ENCODE measurements around the gene MTRF1L.

The MTRF1L gene

DNA sequence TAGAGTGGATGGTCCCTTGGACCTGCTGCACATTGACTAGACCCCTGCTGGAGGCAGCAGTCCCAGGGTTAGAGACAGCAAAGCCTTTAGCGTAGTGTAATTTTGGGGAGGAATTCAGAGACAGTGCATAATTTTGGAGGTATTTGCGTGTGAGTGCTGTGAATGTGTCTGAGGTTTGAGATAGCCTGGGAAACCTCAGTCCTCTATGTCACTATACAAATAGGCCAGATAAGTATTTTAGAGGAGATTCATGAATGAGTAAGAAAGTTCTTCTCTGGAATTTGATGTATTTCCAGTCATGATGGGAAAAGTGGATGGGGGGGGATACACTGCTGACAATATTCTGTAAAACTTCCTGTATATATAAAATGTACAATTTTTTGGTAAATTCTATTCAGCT is 25.8 kb upstream of the MTRF1L start:
- no peak overlapping the region for H3K9ac ChIP-seq (ENCODE audit: low read length)
- TF ChIP-seq, protein P1, sequence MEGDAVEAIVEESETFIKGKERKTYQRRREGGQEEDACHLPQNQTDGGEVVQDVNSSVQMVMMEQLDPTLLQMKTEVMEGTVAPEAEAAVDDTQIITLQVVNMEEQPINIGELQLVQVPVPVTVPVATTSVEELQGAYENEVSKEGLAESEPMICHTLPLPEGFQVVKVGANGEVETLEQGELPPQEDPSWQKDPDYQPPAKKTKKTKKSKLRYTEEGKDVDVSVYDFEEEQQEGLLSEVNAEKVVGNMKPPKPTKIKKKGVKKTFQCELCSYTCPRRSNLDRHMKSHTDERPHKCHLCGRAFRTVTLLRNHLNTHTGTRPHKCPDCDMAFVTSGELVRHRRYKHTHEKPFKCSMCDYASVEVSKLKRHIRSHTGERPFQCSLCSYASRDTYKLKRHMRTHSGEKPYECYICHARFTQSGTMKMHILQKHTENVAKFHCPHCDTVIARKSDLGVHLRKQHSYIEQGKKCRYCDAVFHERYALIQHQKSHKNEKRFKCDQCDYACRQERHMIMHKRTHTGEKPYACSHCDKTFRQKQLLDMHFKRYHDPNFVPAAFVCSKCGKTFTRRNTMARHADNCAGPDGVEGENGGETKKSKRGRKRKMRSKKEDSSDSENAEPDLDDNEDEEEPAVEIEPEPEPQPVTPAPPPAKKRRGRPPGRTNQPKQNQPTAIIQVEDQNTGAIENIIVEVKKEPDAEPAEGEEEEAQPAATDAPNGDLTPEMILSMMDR (IDR thresholded peaks at IDR 0.05; ENCODE audit: low read length), result no peak
- no peaks in the 10 kb centered on the region for H4K20me1 ChIP-seq (ENCODE audit: insufficient read depth, low read length)
- no peaks in the 10 kb centered on the region for H3K9me2 ChIP-seq (ENCODE audit: low read depth, low read length)
- H3K4me2 ChIP-seq (ENCODE audit: low read length), result no peak overlapping the region
- no peaks in the 10 kb centered on the region for H3K9me3 ChIP-seq (ENCODE audit: low read length)
- no peaks in the 10 kb centered on the region for H3K36me3 ChIP-seq (ENCODE audit: insufficient read depth, low read length)
- no peaks in the 10 kb centered on the region for H3F3A ChIP-seq (ENCODE audit: insufficient read depth, low read length)
- H3K27ac ChIP-seq (ENCODE audit: low read depth, low read length, poor library complexity, severe bottlenecking), result no peak overlapping the region
- H3K79me2 ChIP-seq (ENCODE audit: insufficient read depth, low read length), result no peaks in the 10 kb centered on the region
- no peak overlapping the region for H2AFZ ChIP-seq (ENCODE audit: low read length)
- H3K4me1 ChIP-seq (ENCODE audit: insufficient read depth, low read length, severe bottlenecking), result no peaks in the 10 kb centered on the region
- no peaks in the 10 kb centered on the region for H3K27me3 ChIP-seq (ENCODE audit: insufficient read depth, low read length)
- H3K4me3 ChIP-seq (ENCODE audit: low read depth, low read length, poor library complexity, severe bottlenecking), result no peak overlapping the region

GRCh38 chr6:153027480-153027879 is 25.0 kb upstream of the MTRF1L start:
- Histone ChIP-seq H4K20me1 (ENCODE audit: insufficient read depth, low read length) (no peaks in the 10 kb centered on the region), H3K4me2 (ENCODE audit: low read length) (no peak overlapping the region), H3F3A (ENCODE audit: insufficient read depth, low read length) (no peaks in the 10 kb centered on the region), H3K36me3 (ENCODE audit: insufficient read depth, low read length) (no peaks in the 10 kb centered on the region), H3K4me3 (ENCODE audit: low read depth, low read length, poor library complexity, severe bottlenecking) (no peak overlapping the region), H3K9me3 (ENCODE audit: low read length) (no peaks in the 10 kb centered on the region), H3K9ac (ENCODE audit: low read length) (no peak overlapping the region), H3K27ac (ENCODE audit: low read depth, low read length, poor library complexity, severe bottlenecking) (no peak overlapping the region), H3K4me1 (ENCODE audit: insufficient read depth, low read length, severe bottlenecking) (no peaks in the 10 kb centered on the region), H3K27me3 (ENCODE audit: insufficient read depth, low read length) (no peaks in the 10 kb centered on the region), H2AFZ (ENCODE audit: low read length) (no peak overlapping the region), H3K79me2 (ENCODE audit: insufficient read depth, low read length) (no peaks in the 10 kb centered on the region), H3K9me2 (ENCODE audit: low read depth, low read length) (no peaks in the 10 kb centered on the region)
- TF ChIP-seq EZH2 (IDR thresholded peaks at IDR 0.05; ENCODE audit: borderline replicate concordance, low read length), result no peak

- H3F3A ChIP-seq (ENCODE audit: insufficient read depth, low read length), result no peaks in the 10 kb centered on the region
- H3K4me2 ChIP-seq (ENCODE audit: low read length), result no peak overlapping the region
- no peaks in the 10 kb centered on the region for H3K9me2 ChIP-seq (ENCODE audit: low read depth, low read length)
- H3K4me1 ChIP-seq (ENCODE audit: insufficient read depth, low read length, severe bottlenecking), result no peaks in the 10 kb centered on the region
- no peaks in the 10 kb centered on the region for H3K27me3 ChIP-seq (ENCODE audit: insufficient read depth, low read length)
- no peak overlapping the region for H3K4me3 ChIP-seq (ENCODE audit: low read depth, low read length, poor library complexity, severe bottlenecking)
- no peaks in the 10 kb centered on the region for H4K20me1 ChIP-seq (ENCODE audit: insufficient read depth, low read length)
- no peaks in the 10 kb centered on the region for H3K36me3 ChIP-seq (ENCODE audit: insufficient read depth, low read length)
- TF ChIP-seq, protein P1 (IDR thresholded peaks at IDR 0.05; ENCODE audit: low read length), result no peak
- TF ChIP-seq EZH2 (IDR thresholded peaks at IDR 0.05; ENCODE audit: borderline replicate concordance, low read length), result no peak
- H3K9ac ChIP-seq (ENCODE audit: low read length), result no peak overlapping the region
- H3K27ac ChIP-seq (ENCODE audit: low read depth, low read length, poor library complexity, severe bottlenecking), result no peak overlapping the region
- no peak overlapping the region for H2AFZ ChIP-seq (ENCODE audit: low read length)
- no peaks in the 10 kb centered on the region for H3K79me2 ChIP-seq (ENCODE audit: insufficient read depth, low read length)
- no peaks in the 10 kb centered on the region for H3K9me3 ChIP-seq (ENCODE audit: low read length)
Observed at GRCh38 chr6:153024709-153025017, 22.2 kb upstream of the MTRF1L start.

GRCh38 chr6:153023977-153024708 is 21.6 kb upstream of the MTRF1L start:
- TF ChIP-seq EZH2 (IDR thresholded peaks at IDR 0.05; ENCODE audit: borderline replicate concordance, low read length), result no peak
- TF ChIP-seq, protein P1 (IDR thresholded peaks at IDR 0.05; ENCODE audit: low read length), result peak; percentile 78
- no peaks in the 10 kb centered on the region for H4K20me1 ChIP-seq (ENCODE audit: insufficient read depth, low read length)
- H2AFZ ChIP-seq (ENCODE audit: low read length), result no peak overlapping the region
- no peaks in the 10 kb centered on the region for H3K9me3 ChIP-seq (ENCODE audit: low read length)
- H3K4me1 ChIP-seq (ENCODE audit: insufficient read depth, low read length, severe bottlenecking), result no peaks in the 10 kb centered on the region
- no peaks in the 10 kb centered on the region for H3K36me3 ChIP-seq (ENCODE audit: insufficient read depth, low read length)
- H3K9me2 ChIP-seq (ENCODE audit: low read depth, low read length), result no peaks in the 10 kb centered on the region
- H3K9ac ChIP-seq (ENCODE audit: low read length), result no peak overlapping the region
- no peaks in the 10 kb centered on the region for H3K79me2 ChIP-seq (ENCODE audit: insufficient read depth, low read length)
- H3K27me3 ChIP-seq (ENCODE audit: insufficient read depth, low read length), result no peaks in the 10 kb centered on the region
- H3K4me3 ChIP-seq (ENCODE audit: low read depth, low read length, poor library complexity, severe bottlenecking), result no peak overlapping the region
- no peak overlapping the region for H3K27ac ChIP-seq (ENCODE audit: low read depth, low read length, poor library complexity, severe bottlenecking)
- H3F3A ChIP-seq (ENCODE audit: insufficient read depth, low read length), result no peaks in the 10 kb centered on the region
- H3K4me2 ChIP-seq (ENCODE audit: low read length), result no peak overlapping the region

Data from OCI-LY1 (cell line).